Fibroblast of the conjunctiva (primary cell): ENCODE measurements around the gene A4GALT.
A peak's percentile ranks its signal among the peaks of the same experiment; 100 is the strongest.
"Not testable (repeated sequence)": the region's sequence is repeated elsewhere in the genome, so short reads cannot be mapped to it uniquely, and the experiment has no call there.

Experiments
- DNase-seq: peaks from one replicate; pipeline ENCODE4 v3.0.0-alpha.2; 2010; ENCODE audit warnings: low read depth

The A4GALT gene

GRCh38 chr22:42720263-42721044, at the start of gene A4GALT:
A4GALT (minus strand) TSS chr22:42720870; CDS start chr22:42693951, 26,919 bp downstream.
- DNase-seq: no peak

DNA sequence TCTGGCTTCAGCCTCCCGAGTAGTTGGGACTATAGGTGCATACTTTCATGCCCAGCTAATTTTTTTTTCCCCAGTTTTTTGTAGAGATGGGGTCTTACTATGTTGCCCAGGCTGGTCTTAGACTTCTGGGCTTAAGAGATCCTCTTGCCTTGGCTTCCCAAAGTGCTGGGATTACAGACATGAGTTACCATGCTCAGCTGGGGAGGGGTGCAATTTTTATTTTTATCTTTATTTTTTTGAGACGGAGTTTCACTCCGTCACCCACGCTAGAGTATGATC, 49.7 kb upstream of the A4GALT start:
- no peak for DNase-seq

DNA sequence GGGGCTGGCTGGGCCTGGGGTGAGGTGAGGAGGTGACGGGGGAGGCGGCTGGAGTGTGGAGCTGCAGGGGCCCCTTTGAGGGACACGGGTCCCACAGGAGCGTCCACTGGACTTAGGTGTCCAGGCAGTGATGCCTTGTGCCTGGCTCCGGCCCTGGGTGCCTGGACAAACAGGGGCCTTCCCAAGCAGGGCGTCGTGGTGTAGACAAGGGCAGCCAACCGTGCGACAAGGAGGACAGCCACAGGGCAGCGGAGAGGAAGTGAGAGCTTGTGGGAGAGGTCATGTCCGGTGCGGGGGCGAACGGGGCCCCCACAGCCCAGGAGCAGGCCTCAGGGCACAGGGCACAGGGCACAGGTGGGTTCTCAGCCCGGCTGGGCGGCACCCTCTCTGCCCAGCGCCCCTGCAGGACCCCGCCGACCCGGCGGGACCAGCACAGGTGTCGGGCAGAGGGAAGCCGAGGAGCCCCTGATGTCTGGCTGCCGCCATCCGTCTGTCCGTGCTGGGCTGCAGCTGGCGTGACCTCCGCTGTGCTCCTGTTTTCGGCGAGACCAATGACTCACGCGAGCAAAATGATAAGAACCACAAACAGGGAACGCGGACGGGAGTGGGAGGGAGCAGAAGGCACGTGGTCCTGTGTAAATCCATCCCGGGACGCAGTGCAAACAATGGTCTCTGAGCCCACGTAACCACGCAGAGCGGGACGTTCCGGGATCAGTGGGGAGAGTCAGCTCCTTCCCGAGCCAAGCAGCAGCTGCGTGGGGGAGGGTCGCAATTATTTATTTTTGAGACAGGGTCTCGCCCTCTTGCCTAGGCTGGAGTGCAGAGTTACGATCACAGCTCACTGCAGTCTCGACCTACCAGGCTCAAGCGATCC, 49.1 kb upstream of the A4GALT start:
- no peak for DNase-seq

DNA sequence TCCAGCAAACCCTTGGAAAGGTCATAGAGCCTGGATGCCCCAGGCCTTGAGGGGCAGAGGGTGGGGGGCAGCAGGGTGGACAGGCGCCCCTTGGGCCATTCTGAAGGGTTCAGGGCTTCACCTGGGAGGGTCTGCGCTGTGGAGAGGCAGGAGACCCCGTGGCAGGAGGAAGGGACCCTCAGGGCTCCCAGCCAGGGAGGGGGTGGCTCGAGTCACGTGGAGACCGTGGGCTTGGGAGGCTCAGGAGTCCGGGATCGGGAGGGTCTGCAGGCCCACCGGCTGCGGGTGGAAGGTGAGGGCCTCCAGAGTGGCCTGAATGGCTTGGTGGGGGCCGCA, 48.5 kb upstream of the A4GALT start:
- DNase-seq: no peak

- DNase-seq: no peak
These were observed 47.8 kb upstream of the A4GALT start for GRCh38 chr22:42768385-42769035.

GRCh38 chr22:42766860-42767259, 46.2 kb upstream of the A4GALT start:
- no peak for DNase-seq

DNA sequence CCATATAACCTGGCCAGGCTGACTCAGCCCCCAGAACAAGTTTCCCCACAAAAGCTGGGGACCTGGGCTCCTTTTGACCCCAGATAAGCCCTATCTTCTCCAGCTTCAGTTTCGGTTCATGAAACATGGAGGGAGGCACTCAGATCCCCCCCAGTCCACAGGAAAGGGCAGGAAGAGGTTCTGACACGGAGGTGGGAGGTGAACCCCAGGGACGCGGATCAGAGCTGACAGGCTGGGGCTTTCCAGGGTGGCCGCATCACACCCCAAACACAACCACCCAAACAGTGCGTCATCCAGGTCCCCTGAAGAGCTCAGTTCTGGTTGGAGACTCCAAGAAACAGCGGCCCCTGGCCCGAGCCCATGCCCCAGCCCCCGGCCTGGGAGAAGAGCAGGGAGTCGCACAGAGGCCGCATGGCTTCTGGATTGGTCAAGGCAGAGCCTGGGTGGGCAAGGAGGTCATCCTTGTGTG, 44.3 kb upstream of the A4GALT start:
- DNase-seq: no peak

DNA sequence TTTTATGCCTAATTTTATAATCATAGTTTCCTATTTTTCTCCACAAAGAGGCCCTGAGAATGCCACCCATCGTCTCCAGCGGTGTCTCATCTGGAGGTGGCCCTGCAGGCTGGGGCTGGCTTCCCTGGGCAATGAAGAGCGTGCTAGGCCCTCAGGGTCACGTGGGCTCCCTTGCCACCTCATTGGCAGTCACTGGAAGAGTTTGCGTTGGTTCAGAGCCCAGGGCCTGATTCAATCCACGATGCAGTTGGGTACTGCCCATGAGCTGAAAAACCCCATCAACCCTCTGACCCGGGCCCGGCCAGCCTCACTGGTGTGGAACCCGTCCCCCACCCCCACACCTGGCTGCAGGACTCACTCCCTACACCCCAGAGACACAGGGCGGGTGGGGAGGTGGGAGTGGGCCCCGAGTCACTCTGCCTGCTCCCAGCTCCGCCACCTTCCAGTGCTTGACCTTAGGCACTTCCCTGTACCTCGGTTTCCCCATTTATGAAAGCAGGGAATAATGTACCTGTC, 43.4 kb upstream of the A4GALT start:
- DNase-seq: no peak

DNA sequence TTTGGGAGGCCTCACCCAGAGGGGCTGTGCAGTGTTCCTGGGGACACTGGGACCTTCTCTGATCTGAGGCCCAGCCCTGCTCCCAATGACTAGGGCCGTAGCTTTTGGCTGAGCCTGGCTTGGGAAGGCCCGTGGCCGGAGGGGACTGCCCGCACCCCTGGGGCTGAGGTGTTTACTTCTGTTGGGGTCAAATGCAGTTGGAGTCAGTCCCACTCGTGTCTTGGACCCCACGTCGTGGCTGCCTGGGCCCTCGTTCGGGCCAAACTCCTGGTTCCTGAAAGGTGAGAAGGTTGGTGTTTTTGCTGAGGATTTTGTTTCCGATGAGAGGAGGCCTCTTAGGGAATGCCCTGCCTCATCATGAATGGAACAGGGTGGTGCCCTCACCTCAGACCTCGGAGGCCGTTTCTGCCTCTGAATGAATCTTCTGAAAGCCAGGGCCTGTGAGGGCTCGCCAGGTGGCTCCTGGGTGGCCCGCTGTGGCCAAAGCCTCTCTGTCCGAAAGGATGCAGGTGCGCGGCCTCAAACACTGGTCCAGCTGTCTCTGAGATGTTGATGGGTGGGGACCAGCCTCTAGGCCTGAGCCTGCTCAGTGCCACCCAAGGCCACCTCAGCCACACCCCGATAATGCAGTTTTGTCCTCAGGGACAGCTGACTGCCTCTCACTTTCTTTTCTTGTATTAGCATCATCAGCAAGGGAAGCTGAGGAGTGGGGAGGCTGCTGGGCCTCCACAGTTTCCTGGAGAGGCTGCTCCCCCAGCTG, 40.3 kb upstream of the A4GALT start:
- no peak for DNase-seq

GRCh38 chr22:42758931-42759629, 38.4 kb upstream of the A4GALT start:
- no peak for DNase-seq

- not testable (repeated sequence) for DNase-seq
These were observed 34.9 kb upstream of the A4GALT start for GRCh38 chr22:42755553-42755952.

DNA sequence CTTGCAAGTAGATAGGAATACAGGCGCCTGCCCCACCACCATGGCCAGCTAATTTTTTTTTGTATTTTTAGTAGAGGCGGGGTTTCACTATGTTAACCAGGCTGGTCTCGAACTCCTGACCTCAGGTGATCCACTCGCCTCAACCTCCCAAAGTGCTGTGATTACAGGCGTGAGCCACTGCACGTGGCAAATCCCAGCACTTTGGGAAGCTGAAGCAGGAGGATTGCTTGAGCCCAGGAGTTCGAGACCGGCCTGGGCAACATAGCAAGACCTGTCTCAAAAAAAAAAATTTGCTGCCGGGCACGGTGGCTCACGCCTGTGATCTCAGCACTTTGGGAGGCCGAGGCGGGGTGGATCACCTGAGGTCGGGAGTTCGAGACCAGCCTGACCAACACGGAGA, 34.5 kb upstream of the A4GALT start:
- DNase-seq: not testable (repeated sequence)

DNA sequence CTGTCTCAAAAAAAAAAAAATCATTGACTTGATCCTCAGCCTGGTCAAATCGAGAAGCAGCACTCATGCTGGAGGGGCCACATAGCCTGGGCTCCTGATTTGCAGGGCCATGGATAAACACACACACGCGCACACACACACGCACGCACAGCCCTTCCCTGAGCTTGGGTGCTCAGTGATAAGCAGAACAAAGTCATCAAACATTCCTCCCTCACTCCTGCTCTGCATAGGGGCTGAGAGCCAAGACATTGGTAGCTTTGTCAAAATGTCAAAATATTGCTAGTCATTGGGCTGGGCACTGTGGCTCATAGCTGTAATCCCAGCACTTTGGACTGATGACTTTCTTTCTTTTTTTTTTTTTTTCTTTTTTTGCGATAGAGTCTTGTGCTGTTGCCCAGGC, 34.0 kb upstream of the A4GALT start:
- no peak for DNase-seq

GRCh38 chr22:42752912-42753311, 32.2 kb upstream of the A4GALT start:
- no peak for DNase-seq

DNA sequence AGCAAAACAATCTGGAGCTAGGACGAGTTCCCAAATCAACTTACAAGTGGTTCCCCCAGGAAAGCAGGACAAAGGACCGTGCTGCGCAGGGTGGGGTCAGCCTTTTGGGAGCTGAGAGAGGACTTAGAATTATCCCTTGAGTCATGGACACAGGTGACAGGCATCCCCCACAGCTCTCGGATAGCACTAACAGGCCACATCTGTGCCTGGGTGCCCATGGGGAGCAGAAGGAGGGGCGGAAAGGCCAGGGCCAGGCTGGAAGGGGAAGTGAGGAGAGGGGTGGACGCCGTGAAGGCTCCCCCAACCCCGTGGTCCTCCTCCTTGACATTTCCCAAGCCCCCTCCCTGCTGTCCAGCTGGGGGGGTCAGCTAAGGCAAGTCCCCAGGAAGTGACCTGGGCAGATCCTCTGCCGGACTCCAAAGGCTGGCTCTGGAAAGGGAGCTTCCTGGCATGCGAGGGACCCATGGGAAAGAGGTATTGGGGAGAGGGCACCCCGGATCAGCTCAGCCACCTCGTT, 31.6 kb upstream of the A4GALT start:
- DNase-seq: no peak

DNA sequence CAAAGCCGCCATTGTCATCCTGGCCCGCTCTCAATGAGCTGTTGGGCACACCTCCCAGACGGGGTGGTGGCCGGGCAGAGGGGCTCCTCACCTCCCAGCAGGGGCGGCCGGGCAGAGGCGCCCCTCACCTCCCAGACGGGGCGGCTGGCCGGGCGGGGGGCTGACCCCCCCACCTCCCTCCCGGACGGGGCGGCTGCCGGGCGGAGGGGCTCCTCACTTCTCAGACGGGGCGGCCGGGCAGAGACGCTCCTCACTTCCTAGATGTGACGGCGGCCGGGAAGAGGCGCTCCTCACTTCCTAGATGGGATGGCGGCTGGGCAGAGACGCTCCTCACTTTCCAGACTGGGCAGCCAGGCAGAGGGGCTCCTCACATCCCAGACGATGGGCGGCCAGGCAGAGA, 29.8 kb upstream of the A4GALT start:
- DNase-seq: not testable (repeated sequence)

DNA sequence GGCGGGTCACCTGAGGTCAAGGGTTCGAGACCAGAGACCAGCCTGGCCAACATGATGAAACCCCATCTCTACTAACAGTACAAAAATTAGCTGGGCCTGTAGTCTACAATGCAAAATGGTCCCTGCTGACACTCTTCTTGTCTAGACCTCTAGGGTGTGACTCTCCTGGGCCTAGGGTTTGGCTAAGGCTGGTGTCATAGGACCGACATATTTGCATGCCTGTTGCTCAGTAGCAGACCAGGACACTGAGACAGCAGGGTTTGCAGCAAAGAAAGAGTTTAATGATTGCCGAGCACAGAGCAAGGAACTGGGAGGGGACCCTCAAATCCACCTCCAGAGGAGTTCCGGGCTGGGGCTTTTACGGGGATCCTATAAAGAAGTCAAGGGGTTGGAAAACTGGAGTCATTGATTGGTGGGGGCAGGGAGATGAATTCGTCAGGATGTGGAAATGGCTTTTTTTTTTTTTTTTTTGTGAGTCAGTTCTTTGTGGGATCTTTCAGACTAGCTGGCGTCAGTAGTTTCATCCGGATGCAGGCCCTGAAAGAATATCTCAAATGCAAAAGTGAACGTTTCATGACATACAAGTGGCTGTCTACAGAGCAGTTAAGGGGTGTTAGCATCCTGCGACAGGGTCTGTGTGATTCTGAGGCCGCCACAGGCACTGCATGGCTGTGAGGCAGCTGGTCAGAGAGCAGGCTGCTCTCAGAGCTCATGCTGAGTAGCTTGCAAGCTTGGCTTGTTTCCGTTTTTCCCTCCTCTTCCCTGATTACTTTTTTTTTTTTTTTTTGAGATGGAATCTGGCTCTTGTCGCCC, 27.2 kb upstream of the A4GALT start:
- DNase-seq: no peak

GRCh38 chr22:42745118-42745517, 24.4 kb upstream of the A4GALT start:
- DNase-seq: no peak

DNA sequence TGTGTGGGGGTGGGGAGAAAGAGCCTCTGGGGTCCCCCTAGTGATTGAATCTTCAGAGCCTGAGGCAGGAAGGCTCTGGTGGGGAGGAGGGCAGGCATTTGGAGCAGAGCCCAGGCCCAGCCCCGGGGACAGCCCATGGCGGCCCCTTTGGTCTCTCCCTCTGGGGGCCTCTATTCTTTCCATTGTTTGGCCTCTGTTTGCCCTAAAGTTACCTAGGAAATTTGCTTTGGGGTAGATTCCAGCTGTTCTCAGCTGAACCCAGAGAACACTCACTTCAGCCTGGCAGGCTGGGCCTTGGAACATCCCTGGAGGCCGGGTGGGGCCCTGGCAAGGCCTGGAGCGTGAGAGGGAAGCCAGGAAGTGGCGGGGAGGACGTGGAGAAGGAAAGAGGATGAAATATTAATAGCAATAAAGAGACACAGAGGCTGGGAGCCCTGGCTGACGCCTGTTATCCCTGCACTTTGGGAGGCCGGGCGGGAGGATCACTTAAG, 22.9 kb upstream of the A4GALT start:
- peak; percentile 95 for DNase-seq

DNA sequence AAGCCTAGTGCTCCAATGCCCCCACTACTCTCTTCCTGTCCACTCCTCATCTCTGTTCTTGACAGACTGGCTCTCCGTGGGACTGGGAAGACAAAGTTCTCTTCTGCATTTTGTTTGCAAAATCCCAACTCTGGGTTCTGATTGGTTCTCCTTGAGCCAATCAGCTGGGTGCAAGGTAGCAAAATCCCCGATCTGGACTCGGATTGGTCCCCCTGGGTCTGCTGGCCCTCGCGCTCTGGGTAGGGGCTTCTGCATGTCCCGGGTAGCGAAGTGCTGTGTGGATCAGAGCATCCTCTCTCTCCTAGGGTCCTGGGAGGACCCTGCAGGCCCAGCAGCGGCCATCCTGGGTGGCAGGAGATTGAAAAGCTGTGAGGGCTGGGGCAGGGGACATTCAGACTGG, 22.3 kb upstream of the A4GALT start:
- DNase-seq: no peak
